ENCODE measurements around the gene CIB4. TPM values are rescaled to one million over a fixed set of nuclear protein-coding genes. Genes with fewer than 3 reads are reported as not detected.

The CIB4 gene
- total RNA-seq, 1 donor from 2014 or later, result not detected

DNA sequence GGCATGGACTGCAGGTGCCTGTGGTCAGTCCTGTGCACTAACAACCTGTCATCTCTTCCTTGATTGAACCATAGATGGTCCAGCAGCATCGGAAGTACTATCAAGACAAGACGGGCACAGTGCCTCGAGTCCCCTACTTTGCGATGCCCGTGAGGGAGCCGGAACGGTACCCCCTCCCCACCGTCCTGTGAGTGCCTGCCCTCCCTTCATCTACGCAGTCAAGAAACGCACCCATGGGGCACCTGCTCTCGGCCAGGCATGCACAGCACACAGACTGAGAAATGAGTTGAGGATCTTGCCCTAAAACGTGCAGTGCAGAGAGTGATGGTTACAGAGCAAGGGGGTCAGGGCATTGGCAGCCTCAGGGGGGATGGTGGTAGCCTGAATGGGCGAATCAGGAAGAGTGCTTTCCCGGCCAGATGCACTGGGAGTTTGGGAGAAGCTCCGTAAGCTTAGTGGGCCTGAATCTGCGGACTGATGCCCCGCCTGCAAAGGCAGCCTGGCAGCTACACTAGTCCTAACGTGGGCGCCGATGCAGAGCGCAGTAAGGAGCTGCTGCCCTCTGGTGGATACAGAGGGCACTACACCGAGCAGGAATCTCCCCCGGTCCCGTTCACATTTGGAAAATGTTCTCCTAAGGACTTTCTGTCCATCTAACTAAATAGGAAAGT lies 63.6 kb downstream of the CIB4 start:
- peaks cover 20% of the 10 kb centered on the region for H3K27me3 Mint-ChIP-seq (ENCODE audit: low read depth)
- H3K27ac Mint-ChIP-seq, result no peak overlapping the region
- no peaks in the 10 kb centered on the region for H3K4me1 Mint-ChIP-seq (ENCODE audit: low read depth)
- H3K4me3 Mint-ChIP-seq (ENCODE audit: low read depth), result no peak overlapping the region
- intact Hi-C loops (cut with micrococcal nuclease), result loop anchor here (5.0 kb wide), 1 partner anchor 75 kb away; no protein-coding TSS in a partner anchor
- no peaks in the 10 kb centered on the region for H3K9me3 Mint-ChIP-seq
- H3K36me3 Mint-ChIP-seq (ENCODE audit: low read depth), result no peaks in the 10 kb centered on the region
- peak; percentile 42 for DNase-seq (ENCODE audit: low spot score)

DNA sequence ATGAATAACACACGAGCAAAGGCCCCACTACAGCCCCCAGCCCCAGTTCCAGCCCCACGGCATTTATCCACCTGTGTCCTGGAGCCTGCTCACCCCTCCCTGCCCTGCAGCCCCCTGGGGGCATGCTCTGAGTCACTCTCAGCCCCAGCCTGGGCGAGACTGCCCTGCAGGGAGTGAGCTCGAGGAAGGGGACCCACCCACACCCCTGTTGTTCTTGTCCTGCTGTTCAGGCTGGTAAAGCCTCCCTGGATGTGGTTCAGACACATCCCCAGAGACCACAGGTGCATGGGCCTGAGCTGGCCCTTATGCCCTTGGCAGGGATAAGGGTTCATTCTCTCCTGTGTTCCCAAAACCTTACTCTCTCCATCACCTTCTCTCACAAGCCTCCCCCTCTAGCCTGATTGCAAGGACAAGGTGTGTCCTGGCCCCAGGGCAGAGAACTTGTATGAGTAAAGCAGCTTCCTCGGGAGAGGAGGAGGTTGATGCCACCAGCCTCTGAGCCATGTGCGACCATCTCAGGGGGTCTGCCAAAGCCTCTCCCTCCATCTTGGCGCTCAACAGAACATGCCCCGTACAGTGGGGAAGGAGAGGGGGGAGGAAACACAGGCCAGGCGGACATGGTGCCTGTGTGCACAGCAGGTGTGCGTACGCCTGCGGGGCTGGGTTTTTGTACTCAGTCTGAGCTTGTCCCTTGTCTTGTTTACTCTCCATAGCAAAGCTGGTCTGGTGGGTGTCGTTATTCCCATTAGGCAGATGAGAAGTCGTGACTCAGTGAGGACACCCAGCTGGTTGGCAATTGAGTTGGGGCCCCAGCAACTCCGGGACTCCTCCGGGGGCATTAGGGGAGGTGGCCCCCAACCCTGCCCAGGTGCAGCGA lies 64.4 kb downstream of the CIB4 start:
- intact Hi-C loops (cut with micrococcal nuclease), result loop anchor here (5.0 kb wide), 1 partner anchor 75 kb away; no protein-coding TSS in a partner anchor

DNA sequence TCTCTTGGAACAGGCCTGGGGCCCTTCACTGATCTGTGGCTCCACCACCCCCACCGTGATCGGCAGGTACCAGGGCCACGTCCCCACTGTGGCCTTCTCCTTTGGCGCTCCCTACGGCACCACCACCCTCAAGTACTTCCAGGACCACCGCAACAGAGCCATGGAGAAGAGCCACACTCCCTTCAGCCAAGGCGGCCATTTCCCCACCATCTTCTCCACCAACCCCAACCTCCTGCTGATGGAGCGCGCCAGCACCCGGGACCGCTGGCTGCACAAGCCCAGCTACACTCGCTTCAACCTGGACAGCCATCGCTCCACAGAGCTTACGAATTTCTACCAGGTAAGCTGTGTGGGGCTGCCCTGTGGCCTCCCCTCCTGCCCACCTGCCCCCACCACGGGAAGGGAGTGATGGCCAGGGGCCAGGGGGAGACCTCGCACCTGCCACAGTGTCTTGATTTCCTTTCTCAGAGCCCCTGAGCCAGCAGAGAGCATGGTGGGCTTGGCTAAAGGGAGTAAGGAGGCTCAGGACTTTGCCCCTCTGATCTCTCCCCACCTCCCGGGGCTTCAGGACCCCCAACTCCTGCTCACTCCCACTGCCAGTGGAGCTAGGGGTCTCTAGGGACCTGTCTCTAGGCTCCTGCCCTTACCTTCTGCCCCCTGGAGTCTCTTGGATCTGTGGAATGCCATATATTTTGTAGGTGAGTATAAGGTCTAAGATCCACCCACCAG lies 65.2 kb downstream of the CIB4 start:
- H3K27ac Mint-ChIP-seq, result no peak overlapping the region
- no peak overlapping the region for H3K4me3 Mint-ChIP-seq (ENCODE audit: low read depth)
- no peak for DNase-seq (ENCODE audit: low spot score)
- intact Hi-C loops (cut with micrococcal nuclease), result loop anchor here (5.0 kb wide), 1 partner anchor 74 kb away; no protein-coding TSS in a partner anchor
- peaks cover 21% of the 10 kb centered on the region for H3K27me3 Mint-ChIP-seq (ENCODE audit: low read depth)
- H3K9me3 Mint-ChIP-seq, result no peaks in the 10 kb centered on the region
- H3K36me3 Mint-ChIP-seq (ENCODE audit: low read depth), result no peaks in the 10 kb centered on the region
- no peaks in the 10 kb centered on the region for H3K4me1 Mint-ChIP-seq (ENCODE audit: low read depth)

More for the DNA sequence above, 64.4 kb downstream of the CIB4 start:
- no peaks in the 10 kb centered on the region for H3K36me3 Mint-ChIP-seq (ENCODE audit: low read depth)
- H3K4me3 Mint-ChIP-seq (ENCODE audit: low read depth), result no peak overlapping the region
- no peak overlapping the region for H3K27ac Mint-ChIP-seq
- H3K9me3 Mint-ChIP-seq, result no peaks in the 10 kb centered on the region
- peaks cover 25% of the 10 kb centered on the region for H3K27me3 Mint-ChIP-seq (ENCODE audit: low read depth)
- no peaks in the 10 kb centered on the region for H3K4me1 Mint-ChIP-seq (ENCODE audit: low read depth)
- DNase-seq (ENCODE audit: low spot score), result no peak

DNA sequence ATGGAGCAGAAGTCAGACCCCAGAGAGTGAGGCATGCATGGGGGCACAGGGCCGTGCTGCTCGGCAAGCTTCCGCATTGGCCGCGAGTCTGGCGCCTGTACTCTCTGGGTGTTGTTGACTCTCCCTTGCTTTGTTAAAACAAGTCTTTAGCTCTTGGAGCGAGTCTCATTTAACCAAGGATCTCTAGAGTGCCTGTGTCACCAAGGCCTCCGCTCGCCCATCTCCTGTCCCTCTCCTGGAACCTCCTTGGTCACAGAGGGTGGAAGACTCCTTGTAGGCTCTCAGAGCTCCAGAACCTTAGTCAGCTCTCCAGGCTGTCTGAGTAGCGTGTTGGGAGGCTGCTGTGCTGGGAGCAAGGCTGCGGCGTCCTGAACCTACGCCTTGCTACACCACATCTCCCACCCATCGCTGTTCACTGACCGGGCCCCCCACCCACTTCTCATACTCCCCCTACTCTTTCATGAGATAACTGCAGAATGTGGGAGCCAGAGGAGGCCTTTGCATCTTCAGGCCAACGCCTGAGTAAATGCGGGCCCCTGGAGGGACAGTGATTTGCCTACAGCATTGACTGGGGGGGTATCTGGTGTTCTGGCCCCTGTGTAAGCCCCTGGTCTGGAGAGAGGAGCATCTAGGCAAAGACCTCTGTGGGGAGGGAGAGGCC lies 66.1 kb downstream of the CIB4 start:
- no peaks in the 10 kb centered on the region for H3K4me1 Mint-ChIP-seq (ENCODE audit: low read depth)
- H3K27ac Mint-ChIP-seq, result no peak overlapping the region
- intact Hi-C loops (cut with micrococcal nuclease), result loop anchor here (5.0 kb wide), 1 partner anchor 73 kb away; no protein-coding TSS in a partner anchor
- no peak for DNase-seq (ENCODE audit: low spot score)
- peaks cover 29% of the 10 kb centered on the region for H3K27me3 Mint-ChIP-seq (ENCODE audit: low read depth)
- H3K9me3 Mint-ChIP-seq, result no peaks in the 10 kb centered on the region
- H3K36me3 Mint-ChIP-seq (ENCODE audit: low read depth), result no peaks in the 10 kb centered on the region
- no peak overlapping the region for H3K4me3 Mint-ChIP-seq (ENCODE audit: low read depth)

DNA sequence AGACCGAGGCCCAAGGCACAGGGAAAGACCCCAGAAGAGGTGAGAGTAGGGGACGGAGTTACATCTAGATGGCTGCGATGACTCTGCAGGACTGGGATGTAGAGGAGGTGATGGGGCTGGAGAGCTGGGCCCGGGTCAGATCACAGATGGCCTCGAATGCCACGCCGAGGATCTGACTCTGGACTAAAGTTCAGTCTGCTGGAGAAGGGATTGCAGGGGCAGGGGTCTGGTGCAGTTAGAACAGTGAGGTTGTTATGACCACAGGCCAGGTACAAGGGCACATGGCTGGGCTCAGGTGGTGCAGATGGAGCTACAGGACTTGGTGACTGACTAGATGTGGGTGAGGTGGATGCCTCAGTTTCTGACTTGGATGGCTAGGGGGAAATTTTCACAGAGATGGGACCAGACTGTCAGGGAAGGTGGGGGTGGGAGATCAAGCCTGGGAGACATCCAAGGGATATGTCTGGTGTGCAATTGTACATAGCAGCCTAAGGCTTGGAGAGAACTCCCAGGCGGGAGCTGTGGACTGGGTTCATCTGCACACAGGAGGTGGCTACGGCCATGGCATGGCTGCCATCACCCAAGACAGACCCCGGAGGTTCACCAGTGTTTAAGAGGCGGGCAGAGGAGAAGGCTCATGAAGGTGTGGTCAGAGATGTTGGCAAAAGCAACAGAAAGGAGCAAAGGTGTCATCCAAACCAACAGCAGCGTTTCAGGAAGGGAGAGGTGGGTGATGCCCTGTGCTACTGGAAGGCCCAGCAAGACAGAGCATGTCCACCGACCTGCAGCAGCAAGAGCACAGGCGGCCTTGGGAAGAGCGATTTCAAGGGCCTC lies 66.9 kb downstream of the CIB4 start:
- intact Hi-C loops (cut with micrococcal nuclease), result no loop called here
- DNase-seq (ENCODE audit: low spot score), result no peak

DNA sequence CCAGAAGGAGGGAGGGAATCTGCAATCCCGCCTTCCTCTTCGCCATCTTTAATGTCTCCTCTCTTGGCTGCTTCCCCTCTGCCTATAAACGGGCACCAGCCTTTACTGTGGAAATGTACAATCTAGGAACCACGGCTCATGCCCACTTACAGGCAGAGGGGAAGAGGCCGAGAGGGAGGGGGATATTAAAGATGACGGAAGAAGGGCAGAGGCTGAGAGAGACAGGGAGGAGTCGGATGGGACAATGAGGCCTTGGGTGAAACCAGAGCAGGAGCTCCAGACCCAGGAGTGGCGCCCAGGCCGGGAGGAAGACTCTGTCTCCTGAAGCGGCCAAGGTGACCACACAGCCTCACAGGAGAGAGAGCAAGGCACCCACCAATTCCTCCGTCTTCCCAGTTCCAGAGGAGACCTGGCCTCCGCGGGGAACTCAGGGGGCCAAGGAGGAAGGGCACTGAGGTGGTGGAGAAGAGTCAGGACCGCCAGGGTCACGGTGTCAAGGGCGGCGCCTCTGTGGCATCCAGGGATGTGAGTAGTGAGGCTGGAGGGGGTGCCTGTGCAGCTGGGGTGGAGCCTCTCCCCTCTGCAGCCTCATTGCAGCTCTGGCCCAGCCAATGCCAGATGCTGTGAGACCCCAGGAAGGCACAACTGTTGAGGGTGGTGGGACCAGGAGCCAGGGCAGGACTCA lies 67.8 kb downstream of the CIB4 start:
- H3K27me3 Mint-ChIP-seq (ENCODE audit: low read depth), result peaks cover 25% of the 10 kb centered on the region
- H3K9me3 Mint-ChIP-seq, result no peaks in the 10 kb centered on the region
- intact Hi-C loops (cut with micrococcal nuclease), result no loop called here
- H3K36me3 Mint-ChIP-seq (ENCODE audit: low read depth), result no peaks in the 10 kb centered on the region
- H3K4me3 Mint-ChIP-seq (ENCODE audit: low read depth), result no peak overlapping the region
- DNase-seq (ENCODE audit: low spot score), result no peak
- H3K27ac Mint-ChIP-seq, result no peak overlapping the region
- no peaks in the 10 kb centered on the region for H3K4me1 Mint-ChIP-seq (ENCODE audit: low read depth)

More for the DNA sequence above, 66.9 kb downstream of the CIB4 start:
- H3K27me3 Mint-ChIP-seq (ENCODE audit: low read depth), result peaks cover 32% of the 10 kb centered on the region
- H3K4me1 Mint-ChIP-seq (ENCODE audit: low read depth), result no peaks in the 10 kb centered on the region
- H3K27ac Mint-ChIP-seq, result no peak overlapping the region
- no peaks in the 10 kb centered on the region for H3K9me3 Mint-ChIP-seq
- no peaks in the 10 kb centered on the region for H3K36me3 Mint-ChIP-seq (ENCODE audit: low read depth)
- no peak overlapping the region for H3K4me3 Mint-ChIP-seq (ENCODE audit: low read depth)

DNA sequence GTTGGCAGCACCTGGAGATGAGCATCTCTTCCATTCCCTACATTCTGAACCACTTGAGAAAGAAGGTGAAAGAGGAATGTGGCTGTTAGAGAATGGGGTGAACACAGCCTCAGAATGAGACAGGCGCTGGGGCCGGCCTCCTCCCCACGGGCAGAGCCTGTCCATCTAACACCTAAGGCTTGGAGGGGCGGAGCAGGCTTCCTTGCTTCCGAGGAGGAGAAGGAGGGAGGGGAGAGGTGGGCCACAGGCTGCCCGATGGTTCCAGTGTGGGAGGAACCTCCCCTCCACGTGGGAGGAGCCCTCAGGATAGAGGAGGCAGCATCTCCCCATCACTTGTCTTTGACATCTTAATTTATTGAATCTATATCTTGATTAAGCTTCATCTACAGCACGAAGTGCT lies 68.6 kb downstream of the CIB4 start:
- Mint-ChIP-seq H3K4me1 (ENCODE audit: low read depth) (no peaks in the 10 kb centered on the region), H3K27ac (no peak overlapping the region), H3K4me3 (ENCODE audit: low read depth) (no peak overlapping the region), H3K9me3 (no peaks in the 10 kb centered on the region), H3K27me3 (ENCODE audit: low read depth) (peaks cover 22% of the 10 kb centered on the region), H3K36me3 (ENCODE audit: low read depth) (no peaks in the 10 kb centered on the region)
- intact Hi-C loops (cut with micrococcal nuclease), result no loop called here
- DNase-seq (ENCODE audit: low spot score), result no peak

DNA sequence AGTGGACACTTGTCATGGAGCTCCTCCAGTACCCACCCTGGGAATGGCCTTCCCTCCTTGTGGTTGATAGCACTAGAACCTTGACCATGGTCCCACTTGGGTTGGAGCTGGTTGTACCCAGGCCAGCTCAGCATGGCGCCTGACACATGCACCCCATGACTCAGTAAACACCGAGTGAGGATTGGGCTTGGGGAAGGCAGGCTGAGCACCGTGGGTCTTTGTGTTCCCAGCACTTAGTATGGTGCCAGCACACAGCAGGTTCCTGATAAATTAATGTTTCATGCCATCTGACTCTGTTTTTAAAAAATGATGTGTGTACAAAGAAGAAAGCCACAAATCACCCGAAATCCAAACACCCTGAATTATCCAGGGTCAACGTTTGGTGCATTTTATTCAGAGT lies 69.8 kb downstream of the CIB4 start:
- H3K27me3 Mint-ChIP-seq (ENCODE audit: low read depth), result peaks cover 22% of the 10 kb centered on the region
- no peaks in the 10 kb centered on the region for H3K36me3 Mint-ChIP-seq (ENCODE audit: low read depth)
- no peak for DNase-seq (ENCODE audit: low spot score)
- H3K4me1 Mint-ChIP-seq (ENCODE audit: low read depth), result no peaks in the 10 kb centered on the region
- H3K27ac Mint-ChIP-seq, result no peak overlapping the region
- H3K4me3 Mint-ChIP-seq (ENCODE audit: low read depth), result no peak overlapping the region
- intact Hi-C loops (cut with micrococcal nuclease), result no loop called here
- H3K9me3 Mint-ChIP-seq, result no peaks in the 10 kb centered on the region

DNA sequence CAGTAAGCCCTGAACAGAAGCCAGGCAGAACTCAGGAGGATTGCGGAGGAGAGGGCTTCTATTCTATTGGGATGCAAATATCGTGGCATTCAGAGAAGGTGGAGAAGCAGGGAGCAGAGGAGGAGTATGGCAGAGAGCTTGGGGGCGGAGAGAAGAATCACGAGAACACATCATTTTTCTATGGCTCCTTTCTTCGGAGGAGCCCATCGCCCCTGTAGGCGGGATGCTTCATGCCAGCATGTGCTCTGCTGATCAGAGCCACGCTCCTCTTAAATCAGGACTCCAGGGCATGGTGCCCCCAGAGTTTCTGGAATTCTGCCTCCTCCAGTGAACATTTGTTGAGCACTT lies 71.1 kb downstream of the CIB4 start:
- intact Hi-C loops (cut with micrococcal nuclease), result no loop called here
- Mint-ChIP-seq H3K9me3 (no peaks in the 10 kb centered on the region), H3K36me3 (ENCODE audit: low read depth) (no peaks in the 10 kb centered on the region), H3K27me3 (ENCODE audit: low read depth) (peaks cover 26% of the 10 kb centered on the region), H3K27ac (no peak overlapping the region), H3K4me3 (ENCODE audit: low read depth) (no peak overlapping the region), H3K4me1 (ENCODE audit: low read depth) (no peaks in the 10 kb centered on the region)
- no peak for DNase-seq (ENCODE audit: low spot score)

DNA sequence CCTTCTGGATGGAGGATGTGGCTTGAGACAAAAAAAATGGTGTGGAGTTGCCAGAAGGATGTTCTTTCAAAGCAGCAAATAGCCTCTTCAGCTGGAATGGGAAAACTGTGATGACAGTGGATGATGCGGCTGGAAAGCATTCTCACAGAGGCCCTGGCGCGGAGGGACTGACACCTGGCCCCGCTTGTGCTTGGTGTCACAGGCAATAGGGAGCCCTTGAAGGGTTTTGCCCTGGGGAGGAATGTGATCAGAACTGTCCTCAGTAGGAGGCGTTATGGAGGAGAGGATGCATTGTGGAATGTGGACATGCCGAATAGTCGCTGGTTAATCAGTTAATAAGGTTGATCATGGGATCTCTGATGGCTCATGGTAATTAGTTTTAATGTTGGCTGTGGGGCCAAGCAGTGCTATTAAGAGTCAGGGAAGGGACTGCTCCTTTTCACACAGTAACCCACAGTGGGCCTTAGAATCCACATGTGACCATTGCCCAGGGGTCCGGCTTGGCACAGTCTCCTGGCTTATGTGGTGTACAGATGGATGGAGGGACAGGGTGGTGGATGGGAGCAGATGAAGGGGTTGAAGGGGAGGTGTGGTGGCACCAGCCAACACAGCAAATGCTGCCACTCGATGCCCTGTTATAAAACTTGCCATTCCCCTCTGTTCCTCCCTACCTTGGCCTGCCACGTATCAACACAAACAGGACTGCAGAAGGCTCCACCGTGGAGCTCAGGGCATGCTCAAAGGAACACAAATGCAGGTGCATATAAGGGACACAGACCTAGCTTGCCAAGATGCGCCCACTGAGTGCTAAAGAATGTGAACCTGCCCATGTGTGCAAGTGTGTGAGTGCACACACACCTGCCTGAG lies 71.7 kb downstream of the CIB4 start:
- H3K9me3 Mint-ChIP-seq, result no peaks in the 10 kb centered on the region
- no peak for DNase-seq (ENCODE audit: low spot score)
- H3K4me1 Mint-ChIP-seq (ENCODE audit: low read depth), result no peaks in the 10 kb centered on the region
- no peaks in the 10 kb centered on the region for H3K36me3 Mint-ChIP-seq (ENCODE audit: low read depth)
- no peak overlapping the region for H3K4me3 Mint-ChIP-seq (ENCODE audit: low read depth)
- intact Hi-C loops (cut with micrococcal nuclease), result no loop called here
- H3K27me3 Mint-ChIP-seq (ENCODE audit: low read depth), result peaks cover 31% of the 10 kb centered on the region
- H3K27ac Mint-ChIP-seq, result no peak overlapping the region

Data from activated T-helper 2 cell treated with anti-CD3 and anti-CD28 coated beads, Interferon-gamma antibody, Interleukin-2, Interleukin-4, amounts not matched to agents 10 μg/mL and 5 μg/mL and 100 μg/mL, durations not matched to agents 14 hours and 24 hours and 36 hours (primary cell).